ENCODE data around the gene CCDC167. TPM values are rescaled to one million over a fixed set of nuclear protein-coding genes. Genes with fewer than 3 reads are reported as not detected.

The CCDC167 gene
- total RNA-seq, 1 donor from 2014 or later, result 28.4 TPM

DNA sequence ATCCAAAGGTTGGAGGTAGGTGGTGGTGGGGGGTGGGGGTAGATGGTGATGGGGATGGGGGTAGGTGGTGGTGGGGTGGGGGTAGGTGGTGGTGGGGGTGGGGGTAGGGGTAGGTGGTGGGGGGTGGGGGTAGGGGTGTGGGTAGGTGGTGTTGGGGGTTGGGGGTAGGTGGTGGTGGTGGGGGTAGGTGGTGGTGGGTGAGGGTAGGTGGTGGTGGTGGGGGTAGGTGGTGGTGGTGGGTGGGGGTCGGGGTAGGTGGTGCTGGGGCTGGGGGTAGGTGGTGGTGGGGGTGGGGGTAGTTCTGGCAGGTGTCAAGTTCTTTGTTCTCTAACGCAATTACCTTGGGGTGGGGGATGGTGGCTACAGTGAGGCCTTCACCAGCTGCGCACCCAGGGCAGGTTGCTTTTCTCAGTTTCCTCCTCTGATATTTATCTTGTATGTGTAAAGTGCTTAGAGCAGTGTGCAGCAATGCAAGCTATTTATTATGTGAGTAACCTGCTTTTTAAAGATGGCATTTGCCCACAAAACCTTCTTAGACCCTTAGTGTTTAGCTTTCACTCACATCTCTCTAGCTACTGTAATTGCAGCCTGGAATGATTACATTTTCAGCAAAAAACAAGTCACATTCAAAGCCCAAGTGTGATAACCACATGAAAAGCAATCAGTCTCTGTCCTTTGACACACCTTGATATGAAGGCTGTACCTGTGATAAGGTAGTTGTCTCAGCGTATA lies 8.2 kb upstream of the CCDC167 start:
- DNase-seq (ENCODE audit: low spot score in 2 of 2), result no peak
- Histone ChIP-seq H3K36me3 (no peaks in the 10 kb centered on the region), H3K4me3 (no peak overlapping the region), H3K9me3 (no peaks in the 10 kb centered on the region), H3K27me3 (no peaks in the 10 kb centered on the region), H3K4me1 (no peaks in the 10 kb centered on the region), H3K27ac (no peak overlapping the region)
- TF ChIP-seq, protein P1, sequence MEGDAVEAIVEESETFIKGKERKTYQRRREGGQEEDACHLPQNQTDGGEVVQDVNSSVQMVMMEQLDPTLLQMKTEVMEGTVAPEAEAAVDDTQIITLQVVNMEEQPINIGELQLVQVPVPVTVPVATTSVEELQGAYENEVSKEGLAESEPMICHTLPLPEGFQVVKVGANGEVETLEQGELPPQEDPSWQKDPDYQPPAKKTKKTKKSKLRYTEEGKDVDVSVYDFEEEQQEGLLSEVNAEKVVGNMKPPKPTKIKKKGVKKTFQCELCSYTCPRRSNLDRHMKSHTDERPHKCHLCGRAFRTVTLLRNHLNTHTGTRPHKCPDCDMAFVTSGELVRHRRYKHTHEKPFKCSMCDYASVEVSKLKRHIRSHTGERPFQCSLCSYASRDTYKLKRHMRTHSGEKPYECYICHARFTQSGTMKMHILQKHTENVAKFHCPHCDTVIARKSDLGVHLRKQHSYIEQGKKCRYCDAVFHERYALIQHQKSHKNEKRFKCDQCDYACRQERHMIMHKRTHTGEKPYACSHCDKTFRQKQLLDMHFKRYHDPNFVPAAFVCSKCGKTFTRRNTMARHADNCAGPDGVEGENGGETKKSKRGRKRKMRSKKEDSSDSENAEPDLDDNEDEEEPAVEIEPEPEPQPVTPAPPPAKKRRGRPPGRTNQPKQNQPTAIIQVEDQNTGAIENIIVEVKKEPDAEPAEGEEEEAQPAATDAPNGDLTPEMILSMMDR (IDR thresholded peaks at IDR 0.05), result no peak
- intact Hi-C loops (cut with DNase I), result no loop called here

DNA sequence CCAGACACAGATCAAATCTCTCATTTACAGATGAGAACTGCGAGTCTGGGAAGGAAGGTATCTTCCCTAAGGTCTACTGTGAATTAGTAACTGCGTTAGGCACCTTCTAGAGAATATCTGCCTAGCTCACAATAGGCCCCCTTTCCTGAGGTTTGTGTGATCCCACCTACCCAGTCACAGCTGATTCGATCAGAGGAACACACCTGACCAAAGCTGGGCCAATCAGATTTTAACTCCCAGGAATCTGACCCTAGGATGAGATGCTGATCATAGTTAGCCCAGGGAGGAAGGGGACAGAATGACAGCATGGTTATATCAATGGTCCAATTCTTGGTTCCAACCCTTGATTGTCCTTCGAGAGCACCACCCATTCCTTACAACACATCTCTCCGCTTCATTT lies 7.4 kb upstream of the CCDC167 start:
- no peaks in the 10 kb centered on the region for H3K9me3 ChIP-seq
- H3K27ac ChIP-seq, result no peak overlapping the region
- intact Hi-C loops (cut with DNase I), result no loop called here
- no peaks in the 10 kb centered on the region for H3K36me3 ChIP-seq
- no peaks in the 10 kb centered on the region for H3K4me1 ChIP-seq
- TF ChIP-seq, protein P1 (IDR thresholded peaks at IDR 0.05), result no peak
- H3K4me3 ChIP-seq, result no peak overlapping the region
- no peaks in the 10 kb centered on the region for H3K27me3 ChIP-seq
- DNase-seq (ENCODE audit: low spot score in 2 of 2), result no peak

DNA sequence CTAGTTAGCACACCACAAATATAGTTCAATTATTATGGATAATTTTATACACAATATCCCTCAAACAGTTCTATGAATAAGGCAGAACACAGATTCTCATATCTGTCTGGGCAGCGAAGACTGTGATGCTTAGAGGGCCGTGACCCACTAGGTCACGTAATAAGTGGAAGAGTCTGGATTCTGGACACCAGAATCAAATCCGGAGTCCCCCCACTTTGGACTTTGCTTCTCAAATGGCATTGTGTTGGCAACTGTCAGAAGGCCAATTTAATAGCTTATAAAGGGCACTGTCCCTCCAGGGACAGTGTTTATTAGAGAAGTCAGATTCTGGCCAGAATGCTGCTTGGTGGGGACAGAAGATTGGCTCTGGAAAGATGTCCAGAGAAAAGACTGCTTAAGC lies 6.8 kb upstream of the CCDC167 start:
- TF ChIP-seq, protein P1 (IDR thresholded peaks at IDR 0.05), result no peak
- DNase-seq (ENCODE audit: low spot score in 2 of 2), result no peak
- Histone ChIP-seq H3K27me3 (no peaks in the 10 kb centered on the region), H3K9me3 (no peaks in the 10 kb centered on the region), H3K36me3 (no peaks in the 10 kb centered on the region), H3K4me1 (no peaks in the 10 kb centered on the region), H3K27ac (no peak overlapping the region), H3K4me3 (no peak overlapping the region)
- intact Hi-C loops (cut with DNase I), result no loop called here

DNA sequence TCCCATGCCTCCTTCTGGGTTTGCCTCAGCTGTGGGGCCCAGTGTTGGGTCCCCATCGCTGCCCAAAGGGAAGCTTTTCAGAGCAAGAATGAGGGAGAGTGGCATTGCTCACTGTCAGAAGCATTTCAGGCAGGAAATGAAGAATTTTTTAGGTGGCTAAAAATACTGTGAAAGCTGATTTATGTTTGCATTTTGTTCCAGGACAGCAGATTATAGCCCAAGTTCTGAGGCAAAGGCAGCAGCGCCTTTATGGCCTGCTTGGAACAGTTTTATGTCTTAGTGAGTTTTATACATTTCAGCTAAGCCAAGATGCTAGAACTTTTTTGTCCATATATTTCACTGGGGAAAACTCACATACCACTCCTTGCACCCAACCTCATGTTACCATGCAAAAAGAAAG lies 4.3 kb upstream of the CCDC167 start:
- Histone ChIP-seq H3K36me3 (no peaks in the 10 kb centered on the region), H3K4me3 (no peak overlapping the region), H3K4me1 (no peaks in the 10 kb centered on the region), H3K9me3 (no peaks in the 10 kb centered on the region), H3K27me3 (no peaks in the 10 kb centered on the region), H3K27ac (no peak overlapping the region)
- TF ChIP-seq, protein P1 (IDR thresholded peaks at IDR 0.05), result no peak
- DNase-seq (ENCODE audit: low spot score in 2 of 2), result no peak
- intact Hi-C loops (cut with DNase I), result loop anchor here (5.0 kb wide), 1 partner anchor 72 kb away; the partner anchor contains the start of gene CMTR1

DNA sequence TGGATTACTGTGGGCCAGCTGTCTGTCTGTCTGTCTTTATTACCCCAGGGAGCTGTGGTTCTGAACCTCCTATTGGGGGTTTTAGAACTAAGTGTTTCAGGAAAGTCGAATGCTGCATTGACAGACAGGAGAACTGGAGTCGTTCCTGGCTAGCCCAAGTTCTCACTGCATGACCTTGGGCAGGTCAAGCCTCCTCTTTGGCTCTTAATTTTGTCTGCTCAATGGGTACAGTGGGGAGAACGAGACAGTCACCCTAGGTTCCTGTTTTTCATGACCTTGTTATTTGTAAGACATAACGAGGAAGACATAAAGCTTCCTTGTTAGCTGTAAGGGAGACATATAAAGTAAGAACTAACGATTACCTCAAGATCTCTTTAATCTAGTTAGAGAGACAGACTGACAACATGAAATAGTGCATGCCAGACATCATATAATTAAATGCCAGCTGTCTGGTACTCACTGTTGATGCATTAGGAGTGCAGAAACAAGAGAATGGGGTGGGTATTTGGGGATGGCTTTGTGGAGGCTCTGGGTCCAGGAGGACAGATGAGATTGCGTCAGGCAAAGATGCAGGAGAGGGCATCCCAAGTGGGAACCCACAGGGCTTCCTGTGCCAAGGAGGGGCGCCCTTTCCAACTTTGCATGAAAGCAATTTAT lies 3.7 kb upstream of the CCDC167 start:
- Histone ChIP-seq H3K4me1 (no peaks in the 10 kb centered on the region), H3K9me3 (no peaks in the 10 kb centered on the region), H3K36me3 (no peaks in the 10 kb centered on the region), H3K27me3 (no peaks in the 10 kb centered on the region), H3K27ac (no peak overlapping the region), H3K4me3 (no peak overlapping the region)
- intact Hi-C loops (cut with DNase I), result loop anchor here (5.0 kb wide), 1 partner anchor 71 kb away; the partner anchor contains the start of gene CMTR1
- no peak for DNase-seq (ENCODE audit: low spot score in 2 of 2)
- TF ChIP-seq, protein P1 (IDR thresholded peaks at IDR 0.05), result no peak
